Measurements from ENCODE around the gene CERS6. TPM values are rescaled to one million over a fixed set of nuclear protein-coding genes. Genes with fewer than 3 reads are reported as not detected.
A peak's percentile ranks its signal among the peaks of the same experiment; 100 is the strongest.

CERS6 gene
- total and polyA plus RNA-seq, 10 of the 15 experiments (the other 5 are each of a cell fraction or from before 2014, with no cell fraction given), result 1.3 to 20.4 (median 14.1) TPM

GRCh38 chr2:168552450-168552856 lies 96.4 kb downstream of the CERS6 start (continued):
- TF ChIP-seq HSF1 (IDR thresholded peaks at IDR 0.05; ENCODE audit: low read depth, low read length) (no peak), FOS (IDR thresholded peaks at IDR 0.05; ENCODE audit: borderline replicate concordance, extremely low read depth, insufficient read length) (no peak), PBX3 (IDR thresholded peaks at IDR 0.05; ENCODE audit: insufficient replicate concordance, low read depth, low read length) (no peak), TAF1 (IDR thresholded peaks at IDR 0.05; ENCODE audit: borderline replicate concordance, low read depth, low read length) (no peak), MAX (IDR thresholded peaks at IDR 0.05; ENCODE audit: low read depth, low read length) (no peak; the same call in 1 of the 2 replicates), IKZF2 (IDR thresholded peaks at IDR 0.05) (peak; percentile 48 to 73; a peak in 3 of 4 replicates), NFIC (IDR thresholded peaks at IDR 0.05; ENCODE audit: low read depth, low read length) (peak; percentile 60; the same call in 1 of the 2 replicates), E2F8 (IDR thresholded peaks at IDR 0.05; ENCODE audit: low read depth, partially characterized antibody) (no peak), SIX5 (IDR thresholded peaks at IDR 0.05; ENCODE audit: low read depth, low read length, severe bottlenecking) (no peak), BACH1 (IDR thresholded peaks at IDR 0.05; ENCODE audit: borderline replicate concordance) (no peak; the same call in 1 of the 2 replicates), HDAC2 (IDR thresholded peaks at IDR 0.05) (no peak), MTA3 (IDR thresholded peaks at IDR 0.05; ENCODE audit: borderline replicate concordance, low read length) (peak; percentile 23; the same call in 1 of the 2 replicates), BRCA1 (IDR thresholded peaks at IDR 0.05; ENCODE audit: low read depth, low read length) (no peak), ZBTB11 (CRISPR knock-in tag; IDR thresholded peaks at IDR 0.05) (no peak), ZNF384 (IDR thresholded peaks at IDR 0.05; ENCODE audit: borderline replicate concordance, low read depth, low read length) (no peak), PKNOX1 (IDR thresholded peaks at IDR 0.05) (no peak)

Data from GM12878 (cell line).